HepG2 (cell line): Measurements from ENCODE around the gene ALPI. TPM values are rescaled to one million over a fixed set of nuclear protein-coding genes. Genes with fewer than 3 reads are reported as not detected.

Experiments
- ATAC-seq: fragments of 200-7000 bp; cut with Tn5 transposase; 3 replicates; pipeline ENCODE4 v1.9.1; 2020; ENCODE audit warnings: mild to moderate bottlenecking, moderate library complexity
- BruUV-seq: library from RNA; stranded (reverse); fragments of 400-500 nt; replicated peaks from 2 replicates; lab custom pipeline; 2021; lab: Mats Ljungman, UMichigan
- CTCF ChIA-PET: fragments of 300-600 bp; formaldehyde crosslinking; extraction: SDS; loops from one replicate; lab custom pipeline; 2021; ENCODE audit warnings: low total read pairs, inconsistent platforms, low intra/inter-chr PET ratio; lab: Yijun Ruan, JAX
- POLR2A ChIA-PET: fragments of 350-600 bp; sonication (Branson Sonifier 250); formaldehyde crosslinking; loops from one replicate; lab custom pipeline; 2020; ENCODE audit warnings: antibody characterized with exemption, inconsistent platforms; lab: Yijun Ruan, JAX
- DNase-seq: peaks from one replicate; pipeline ENCODE4 v3.0.0-alpha.2; 2015; ENCODE audit warnings: low spot score
- FAIRE-seq: peaks from 3 replicates; lab custom pipeline; 2011; peaks lifted over from hg19 to GRCh38; lab: Jason Lieb, UNC
- H2AFZ ChIP-seq: one replicate; pipeline ENCODE4 v1.6.1; 2011; ENCODE audit warnings: low read length, inconsistent platforms
- H3K27ac ChIP-seq: fragments of 300-600 bp; 3 replicates; pipeline ENCODE4 v1.8.0; 2011; ENCODE audit warnings: mixed run types, mild to moderate bottlenecking, mixed read lengths, low read length, inconsistent platforms; ENCODE audit not compliant: insufficient read depth; ENCODE audit errors: extremely low read length
- H3K27me3 ChIP-seq, 2 experiments: fragments of 200-600 bp in 1 of 2; 2 replicates in 1 of 2; 3 replicates in 1 of 2; pipeline versions ENCODE4 v1.6.0 to v1.8.0; 2011; ENCODE audit warnings: low read length in 2 of 2, mild to moderate bottlenecking in 2 of 2, moderate library complexity in 2 of 2, inconsistent platforms in 1 of 2; ENCODE audit not compliant: insufficient read depth in 2 of 2, control insufficient read depth in 1 of 2
- H3K36me3 ChIP-seq, 2 experiments: fragments of 200-600 bp in 1 of 2; replicated peaks in 1 of 2; 2 replicates in 1 of 2; 3 replicates in 1 of 2; pipeline versions ENCODE4 v1.5.1 to v1.8.0; 2011; ENCODE audit warnings: low read length in 2 of 2, inconsistent platforms in 1 of 2; ENCODE audit not compliant: insufficient read depth in 2 of 2, control insufficient read depth in 1 of 2
- H3K4me1 ChIP-seq: 2 replicates; pipeline ENCODE4 v1.5.1; 2012; ENCODE audit warnings: low read length, inconsistent platforms; ENCODE audit not compliant: insufficient read depth
- H3K4me2 ChIP-seq: 2 replicates; pipeline ENCODE4 v1.6.0; 2011; ENCODE audit warnings: low read depth, low read length, inconsistent platforms
- H3K4me3 ChIP-seq, 3 experiments: fragments of 200-600 bp in 1 of 3; sonication (generic), shearing (Covaris generic) in 1 of 3; replicated peaks in 1 of 3; 2 replicates each; pipeline ENCODE4 v1.5.1; 2011 to 2016; ENCODE audit warnings: low read length in 3 of 3, inconsistent platforms in 2 of 3, low read depth in 2 of 3, mild to moderate bottlenecking in 2 of 3, control low read depth in 1 of 3, mixed read lengths in 1 of 3; ENCODE audit not compliant: insufficient read depth in 1 of 3
- H3K79me2 ChIP-seq: one replicate; pipeline ENCODE4 v1.6.1; 2011; ENCODE audit warnings: low read length, inconsistent platforms; ENCODE audit not compliant: insufficient read depth
- H3K9ac ChIP-seq: 2 replicates; pipeline ENCODE4 v1.6.0; 2011; ENCODE audit warnings: mild to moderate bottlenecking, low read depth, low read length, inconsistent platforms; ENCODE audit not compliant: insufficient read depth
- H3K9me3 ChIP-seq: 2 replicates; pipeline ENCODE4 v1.5.1; 2012; ENCODE audit warnings: mild to moderate bottlenecking, low read length
- H4K20me1 ChIP-seq: 2 replicates; pipeline ENCODE4 v1.6.0; 2011; ENCODE audit warnings: inconsistent platforms, mild to moderate bottlenecking, low read length, moderate library complexity; ENCODE audit not compliant: insufficient read depth
- CEBPG ChIP-seq: IDR thresholded peaks from 2 replicates; pipeline ENCODE4 v1.6.1; 2016
- EZH2 ChIP-seq: conservative IDR thresholded peaks from 2 replicates; pipeline ENCODE4 v1.6.1; 2012; ENCODE audit warnings: mild to moderate bottlenecking, low read depth, low read length, moderate library complexity
- NR1H2 ChIP-seq: sonication (generic); formaldehyde crosslinking; IDR thresholded peaks from 2 replicates; pipeline ENCODE4 v1.8.1; 2022; ENCODE audit warnings: low read depth, missing genetic modification reagents, borderline replicate concordance
- NR2F1 ChIP-seq, 2 experiments: fragments of 450-650 bp in 1 of 2; formaldehyde crosslinking in 1 of 2; IDR thresholded peaks; 2 replicates each; pipeline versions ENCODE4 v1.5.0 to v1.6.1; 2016 to 2020; ENCODE audit warnings: mild to moderate bottlenecking in 1 of 2, missing compliant biosample characterization in 1 of 2, missing genetic modification reagents in 1 of 2, moderate library complexity in 1 of 2
- WIZ ChIP-seq: sonication (generic); formaldehyde crosslinking; IDR thresholded peaks from 2 replicates; pipeline ENCODE4 v1.5.1; 2020; ENCODE audit warnings: mild to moderate bottlenecking, missing genetic modification reagents
- ZFP41 ChIP-seq: sonication (generic); formaldehyde crosslinking; IDR thresholded peaks from 2 replicates; pipeline ENCODE4 v1.4.0; 2020; ENCODE audit warnings: mild to moderate bottlenecking, missing genetic modification reagents, borderline replicate concordance
- ZNF232 ChIP-seq: sonication (generic); formaldehyde crosslinking; IDR thresholded peaks from 2 replicates; pipeline ENCODE4 v1.4.0; 2020; ENCODE audit warnings: missing genetic modification reagents, borderline replicate concordance
- ZNF567 ChIP-seq: sonication (generic); formaldehyde crosslinking; IDR thresholded peaks from 2 replicates; pipeline ENCODE4 v1.8.1; 2023; ENCODE audit warnings: mild to moderate bottlenecking, missing genetic modification reagents, borderline replicate concordance
- WGBS: methylation state at CpG from one replicate; pipeline ENCODE4 v1.1.6; 2017; ENCODE audit warnings: low lambda C conversion rate; 5-methylcytosine and 5-hydroxymethylcytosine counted together
- in situ Hi-C: cut with HindIII; loops from 2 replicates; pipeline ENCODE4 v1.10.0; 2017; ENCODE audit warnings: low pct_unique_long_range_greater_than_20kb; ENCODE audit not compliant: extremely low pct_ligation_motif_present
- intact Hi-C: fragments of 100-400 bp; cut with micrococcal nuclease; formaldehyde crosslinking; loops from one replicate; pipeline ENCODE4 v1.10.0; 2022; ENCODE audit not compliant: unreplicated experiment
- polyA plus RNA-seq, 8 experiments: library from polyadenylated mRNA; depleted of rRNA in 3 of 8; stranded (reverse) in 7 of 8; unstranded in 1 of 8; fragments of >200 nt; fragmentation: Illumina TruSeq in 4 of 8; extraction: Trizol in 4 of 8; gene quantifications; 2 replicates each; pipeline versions ENCODE4 v1.2.1 to v1.2.3, GENCODE V29; 2011 to 2016; ENCODE audit warnings: low read depth in 4 of 8, missing spikeins in 1 of 8, mixed read lengths in 1 of 8; ENCODE audit not compliant: insufficient read depth in 1 of 8
- total RNA-seq, 5 experiments: library from RNA; depleted of rRNA; stranded (reverse); fragments of >200 nt; fragmentation: Illumina TruSeq; extraction: Trizol; gene quantifications; 2 replicates each; pipeline ENCODE4 v1.2.3, GENCODE V29; 2016; ENCODE audit warnings: low read depth in 1 of 5
- TF ChIP-seq, protein P1 (sequence below): sonication (generic); formaldehyde crosslinking; IDR thresholded peaks from 2 replicates; pipeline ENCODE4 v1.4.0; 2020; ENCODE audit warnings: missing genetic modification reagents
- TF ChIP-seq, protein P2 (sequence below): sonication (generic); formaldehyde crosslinking; IDR thresholded peaks from 2 replicates; pipeline ENCODE4 v1.4.0; 2020; ENCODE audit warnings: mild to moderate bottlenecking, missing genetic modification reagents

Gene ALPI
- total and polyA plus RNA-seq, 2 of the 13 experiments (the other 11 are each of a cell fraction or from before 2014, with no cell fraction given), result not detected

DNA sequence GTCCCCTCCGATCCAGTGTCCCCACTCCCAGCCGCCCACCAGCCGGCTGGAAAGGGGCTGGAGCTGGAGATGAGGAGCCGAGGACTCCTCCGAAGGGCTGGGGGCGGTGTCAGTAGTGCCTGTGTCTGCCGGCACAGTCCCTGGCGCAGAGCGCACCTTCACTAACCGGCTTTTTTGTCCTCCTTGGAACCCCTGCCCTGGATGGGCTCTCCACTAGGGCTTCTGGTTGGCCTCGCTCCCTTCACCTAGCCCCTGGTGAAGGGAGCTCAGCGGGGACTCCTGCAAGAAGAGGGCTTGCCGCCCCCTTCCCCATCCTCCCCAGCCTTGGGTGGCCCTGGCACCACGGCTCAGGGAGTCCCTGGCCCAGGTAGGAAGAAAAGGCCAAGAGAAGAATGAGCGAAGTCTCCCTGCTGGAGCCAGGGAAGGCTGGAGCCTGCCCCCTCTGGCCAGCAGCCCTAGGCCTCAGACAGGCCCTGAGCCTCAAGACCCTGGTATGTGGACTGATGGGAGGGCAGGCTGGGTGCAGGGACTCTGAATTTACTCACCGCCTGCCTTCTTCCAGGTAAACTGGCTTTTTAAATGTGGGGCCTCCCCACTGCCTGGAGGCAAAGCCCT lies 32.3 kb downstream of the ALPI start:
- H3K27me3 ChIP-seq, result peaks cover 21 to 90% of the 10 kb centered on the region in 2 experiments; a peak in 4 of 5 replicates
- intact Hi-C loops, result no loop called here
- in situ Hi-C loops, result no loop called here
- CTCF ChIA-PET, result no interaction called here
- H3K4me1 ChIP-seq, result no peaks in the 10 kb centered on the region
- no peak for FAIRE-seq
- no peak for DNase-seq
- no peaks in the 10 kb centered on the region for H3K79me2 ChIP-seq
- POLR2A ChIA-PET, result no interaction called here
- H3K9ac ChIP-seq, result no peak overlapping the region
- TF ChIP-seq WIZ (CRISPR knock-in tag) (no peak), EZH2 (0 out of 2 replicates have a peak, but pooled peaks have one; percentile 60)
- TF ChIP-seq, protein P1, sequence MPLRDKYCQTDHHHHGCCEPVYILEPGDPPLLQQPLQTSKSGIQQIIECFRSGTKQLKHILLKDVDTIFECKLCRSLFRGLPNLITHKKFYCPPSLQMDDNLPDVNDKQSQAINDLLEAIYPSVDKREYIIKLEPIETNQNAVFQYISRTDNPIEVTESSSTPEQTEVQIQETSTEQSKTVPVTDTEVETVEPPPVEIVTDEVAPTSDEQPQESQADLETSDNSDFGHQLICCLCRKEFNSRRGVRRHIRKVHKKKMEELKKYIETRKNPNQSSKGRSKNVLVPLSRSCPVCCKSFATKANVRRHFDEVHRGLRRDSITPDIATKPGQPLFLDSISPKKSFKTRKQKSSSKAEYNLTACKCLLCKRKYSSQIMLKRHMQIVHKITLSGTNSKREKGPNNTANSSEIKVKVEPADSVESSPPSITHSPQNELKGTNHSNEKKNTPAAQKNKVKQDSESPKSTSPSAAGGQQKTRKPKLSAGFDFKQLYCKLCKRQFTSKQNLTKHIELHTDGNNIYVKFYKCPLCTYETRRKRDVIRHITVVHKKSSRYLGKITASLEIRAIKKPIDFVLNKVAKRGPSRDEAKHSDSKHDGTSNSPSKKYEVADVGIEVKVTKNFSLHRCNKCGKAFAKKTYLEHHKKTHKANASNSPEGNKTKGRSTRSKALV, result 0 out of 2 replicates have a peak, but pooled peaks have one; percentile 44
- no peaks in the 10 kb centered on the region for H3K36me3 ChIP-seq
- H2AFZ ChIP-seq, result no peak overlapping the region
- no peaks in the 10 kb centered on the region for H3K9me3 ChIP-seq
- no peak overlapping the region for H3K4me3 ChIP-seq
- 65% methylated on average over 9 of the region's 16 CpGs for WGBS
- no peaks in the 10 kb centered on the region; the same call in 1 of the 2 replicates for H4K20me1 ChIP-seq
- H3K27ac ChIP-seq, result no peak overlapping the region
- no TSS peak for BruUV-seq
- peak; percentile 57 for ATAC-seq
- H3K4me2 ChIP-seq, result no peak overlapping the region

DNA sequence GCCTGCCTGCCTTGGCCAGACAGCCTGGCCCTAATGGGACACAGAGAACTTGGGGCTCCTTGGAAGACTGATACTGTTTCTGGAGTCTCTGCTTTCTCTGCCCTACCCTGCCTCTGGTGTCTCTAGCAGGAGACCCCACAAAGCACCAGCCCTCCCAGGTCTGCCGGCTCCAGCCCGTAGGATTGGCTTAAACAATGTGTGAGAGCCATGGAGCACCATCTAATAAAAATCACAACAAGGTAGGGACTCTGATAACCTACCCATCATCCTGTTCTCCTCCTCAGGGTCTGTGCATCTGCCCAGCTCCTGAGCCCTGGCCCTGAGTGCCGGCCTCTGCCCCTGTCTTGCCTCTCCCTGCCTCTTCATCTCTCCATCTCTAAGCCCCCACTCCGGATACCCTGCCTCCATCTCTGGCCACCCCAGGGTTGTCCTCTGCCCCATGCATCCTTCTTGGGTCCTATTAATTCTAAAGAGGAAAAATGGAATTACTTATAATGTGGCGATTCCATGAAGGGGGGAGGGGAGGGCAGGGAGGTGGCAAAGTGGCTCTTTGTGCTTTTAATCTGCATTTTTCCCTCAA lies 32.9 kb downstream of the ALPI start:
- Histone ChIP-seq H4K20me1 (no peaks in the 10 kb centered on the region; the same call in 1 of the 2 replicates), H3K4me1 (no peaks in the 10 kb centered on the region), H3K27ac (no peak overlapping the region), H3K4me2 (no peak overlapping the region), H3K9ac (no peak overlapping the region), H3K27me3 (peaks cover 26 to 92% of the 10 kb centered on the region in 2 experiments; a peak in 4 of 5 replicates), H3K36me3 (no peaks in the 10 kb centered on the region), H3K79me2 (no peaks in the 10 kb centered on the region), H3K4me3 (no peak overlapping the region), H3K9me3 (no peaks in the 10 kb centered on the region), H2AFZ (no peak overlapping the region)
- CTCF ChIA-PET, result no interaction called here
- 29% methylated on average over 4 of the region's 5 CpGs for WGBS
- no peak for ATAC-seq
- BruUV-seq, result no TSS peak
- POLR2A ChIA-PET, result no interaction called here
- no peak for DNase-seq
- no peak for FAIRE-seq
- intact Hi-C loops (no loop called here), in situ Hi-C loops (no loop called here)
- TF ChIP-seq NR2F1 (CRISPR knock-in tag; IDR thresholded peaks at IDR 0.05) (no peak), ZFP41 (CRISPR knock-in tag) (no peak), CEBPG (no peak), NR1H2 (CRISPR knock-in tag) (no peak), ZNF232 (no peak), ZNF567 (CRISPR knock-in tag) (no peak)
- TF ChIP-seq, protein P2, sequence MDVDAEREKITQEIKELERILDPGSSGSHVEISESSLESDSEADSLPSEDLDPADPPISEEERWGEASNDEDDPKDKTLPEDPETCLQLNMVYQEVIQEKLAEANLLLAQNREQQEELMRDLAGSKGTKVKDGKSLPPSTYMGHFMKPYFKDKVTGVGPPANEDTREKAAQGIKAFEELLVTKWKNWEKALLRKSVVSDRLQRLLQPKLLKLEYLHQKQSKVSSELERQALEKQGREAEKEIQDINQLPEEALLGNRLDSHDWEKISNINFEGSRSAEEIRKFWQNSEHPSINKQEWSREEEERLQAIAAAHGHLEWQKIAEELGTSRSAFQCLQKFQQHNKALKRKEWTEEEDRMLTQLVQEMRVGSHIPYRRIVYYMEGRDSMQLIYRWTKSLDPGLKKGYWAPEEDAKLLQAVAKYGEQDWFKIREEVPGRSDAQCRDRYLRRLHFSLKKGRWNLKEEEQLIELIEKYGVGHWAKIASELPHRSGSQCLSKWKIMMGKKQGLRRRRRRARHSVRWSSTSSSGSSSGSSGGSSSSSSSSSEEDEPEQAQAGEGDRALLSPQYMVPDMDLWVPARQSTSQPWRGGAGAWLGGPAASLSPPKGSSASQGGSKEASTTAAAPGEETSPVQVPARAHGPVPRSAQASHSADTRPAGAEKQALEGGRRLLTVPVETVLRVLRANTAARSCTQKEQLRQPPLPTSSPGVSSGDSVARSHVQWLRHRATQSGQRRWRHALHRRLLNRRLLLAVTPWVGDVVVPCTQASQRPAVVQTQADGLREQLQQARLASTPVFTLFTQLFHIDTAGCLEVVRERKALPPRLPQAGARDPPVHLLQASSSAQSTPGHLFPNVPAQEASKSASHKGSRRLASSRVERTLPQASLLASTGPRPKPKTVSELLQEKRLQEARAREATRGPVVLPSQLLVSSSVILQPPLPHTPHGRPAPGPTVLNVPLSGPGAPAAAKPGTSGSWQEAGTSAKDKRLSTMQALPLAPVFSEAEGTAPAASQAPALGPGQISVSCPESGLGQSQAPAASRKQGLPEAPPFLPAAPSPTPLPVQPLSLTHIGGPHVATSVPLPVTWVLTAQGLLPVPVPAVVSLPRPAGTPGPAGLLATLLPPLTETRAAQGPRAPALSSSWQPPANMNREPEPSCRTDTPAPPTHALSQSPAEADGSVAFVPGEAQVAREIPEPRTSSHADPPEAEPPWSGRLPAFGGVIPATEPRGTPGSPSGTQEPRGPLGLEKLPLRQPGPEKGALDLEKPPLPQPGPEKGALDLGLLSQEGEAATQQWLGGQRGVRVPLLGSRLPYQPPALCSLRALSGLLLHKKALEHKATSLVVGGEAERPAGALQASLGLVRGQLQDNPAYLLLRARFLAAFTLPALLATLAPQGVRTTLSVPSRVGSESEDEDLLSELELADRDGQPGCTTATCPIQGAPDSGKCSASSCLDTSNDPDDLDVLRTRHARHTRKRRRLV (CRISPR knock-in tag), result no peak
